ENCODE results near the gene TMEM202. TPM values are rescaled to one million over a fixed set of nuclear protein-coding genes. Genes with fewer than 3 reads are reported as not detected.
A peak's percentile ranks its signal among the peaks of the same experiment; 100 is the strongest.

TMEM202 gene
- total and polyA plus RNA-seq, 7 donors = not detected

DNA sequence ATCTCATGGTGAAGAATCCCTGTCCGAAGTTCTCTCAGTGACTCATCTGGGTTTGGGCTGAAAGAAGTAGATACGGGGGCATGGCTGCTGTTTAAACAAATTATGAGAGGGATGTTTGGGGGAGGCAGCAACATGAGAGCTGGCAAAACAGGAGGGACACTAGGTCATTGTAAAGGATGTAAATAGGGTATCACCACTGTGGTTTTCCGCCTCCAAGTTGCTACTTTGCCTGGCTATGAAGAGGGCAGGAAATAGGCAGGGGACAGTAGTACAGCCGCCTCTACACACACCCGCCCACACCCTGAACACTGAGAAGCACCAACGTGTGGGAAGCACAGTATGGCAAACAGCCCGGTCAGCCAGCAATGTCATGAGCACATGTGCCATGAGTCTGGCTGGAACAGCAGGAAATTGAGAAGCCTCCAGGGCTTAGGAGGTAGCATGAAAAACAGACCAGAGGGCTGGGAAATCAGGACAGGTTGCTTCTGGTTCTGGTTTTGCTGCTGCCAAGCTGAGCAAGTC is 39.4 kb upstream of the TMEM202 start:
- Histone ChIP-seq H3K27ac (peak overlapping the region in 1 of 4 donors; percentile 19), H3K36me3 (peaks cover 7 to 33% (median 23%) of the 10 kb centered on the region in 4 donors), H3K4me1 (peaks cover 0 to 6% (median 0%) of the 10 kb centered on the region in 4 donors), H3K27me3 (no peaks in the 10 kb centered on the region), H3K4me3 (no peak overlapping the region), H3K9me3 (no peaks in the 10 kb centered on the region)
- intact Hi-C loops (cut with DNase I) = no loop called here
- DNase-seq = peak; percentile 74
- WGBS, 2 donors = 55 to 60% methylated on average over 7 of the region's 7 CpGs
- TF ChIP-seq POLR2A (IDR thresholded peaks at IDR 0.05) (no peak), POLR2AphosphoS5 (IDR thresholded peaks at IDR 0.05) (no peak), EP300 (IDR thresholded peaks at IDR 0.05) (no peak)
- TF ChIP-seq, protein P1, sequence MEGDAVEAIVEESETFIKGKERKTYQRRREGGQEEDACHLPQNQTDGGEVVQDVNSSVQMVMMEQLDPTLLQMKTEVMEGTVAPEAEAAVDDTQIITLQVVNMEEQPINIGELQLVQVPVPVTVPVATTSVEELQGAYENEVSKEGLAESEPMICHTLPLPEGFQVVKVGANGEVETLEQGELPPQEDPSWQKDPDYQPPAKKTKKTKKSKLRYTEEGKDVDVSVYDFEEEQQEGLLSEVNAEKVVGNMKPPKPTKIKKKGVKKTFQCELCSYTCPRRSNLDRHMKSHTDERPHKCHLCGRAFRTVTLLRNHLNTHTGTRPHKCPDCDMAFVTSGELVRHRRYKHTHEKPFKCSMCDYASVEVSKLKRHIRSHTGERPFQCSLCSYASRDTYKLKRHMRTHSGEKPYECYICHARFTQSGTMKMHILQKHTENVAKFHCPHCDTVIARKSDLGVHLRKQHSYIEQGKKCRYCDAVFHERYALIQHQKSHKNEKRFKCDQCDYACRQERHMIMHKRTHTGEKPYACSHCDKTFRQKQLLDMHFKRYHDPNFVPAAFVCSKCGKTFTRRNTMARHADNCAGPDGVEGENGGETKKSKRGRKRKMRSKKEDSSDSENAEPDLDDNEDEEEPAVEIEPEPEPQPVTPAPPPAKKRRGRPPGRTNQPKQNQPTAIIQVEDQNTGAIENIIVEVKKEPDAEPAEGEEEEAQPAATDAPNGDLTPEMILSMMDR (IDR thresholded peaks at IDR 0.05) = no peak

DNA sequence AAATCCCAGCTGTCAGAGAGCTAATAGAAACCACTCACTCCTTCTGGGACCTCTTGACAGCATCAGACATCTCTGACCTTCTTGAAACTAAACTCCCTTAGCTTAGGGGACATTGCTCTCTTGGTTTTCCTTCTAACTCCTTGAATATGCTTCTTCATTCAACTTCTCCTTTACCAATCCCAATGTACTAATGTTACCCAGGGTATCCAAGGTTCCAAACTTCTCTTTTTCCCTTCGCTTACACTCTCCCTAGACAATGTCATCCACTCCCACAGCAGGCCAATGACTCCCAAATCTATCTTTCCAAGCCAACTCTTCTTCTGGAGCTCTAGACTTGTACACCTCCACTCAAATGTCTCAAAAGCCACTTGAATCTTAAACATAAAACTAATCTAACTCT is 36.9 kb upstream of the TMEM202 start:
- H3K4me3 ChIP-seq = no peak overlapping the region
- no peak for TF ChIP-seq POLR2AphosphoS5 (IDR thresholded peaks at IDR 0.05)
- TF ChIP-seq, protein P1 (IDR thresholded peaks at IDR 0.05) = no peak
- TF ChIP-seq EP300 (IDR thresholded peaks at IDR 0.05) = no peak
- no peak for TF ChIP-seq POLR2A (IDR thresholded peaks at IDR 0.05)
- H3K27me3 ChIP-seq = no peaks in the 10 kb centered on the region
- WGBS, 2 donors = 98 to 99% methylated on average over 1 of the region's 1 CpG
- H3K9me3 ChIP-seq = no peaks in the 10 kb centered on the region
- intact Hi-C loops (cut with DNase I) = no loop called here
- peaks cover 0 to 6% (median 0%) of the 10 kb centered on the region in 4 donors for H3K4me1 ChIP-seq
- DNase-seq = no peak
- H3K27ac ChIP-seq = no peak overlapping the region
- H3K36me3 ChIP-seq = peaks cover 0 to 9% (median 4%) of the 10 kb centered on the region in 4 donors

DNA sequence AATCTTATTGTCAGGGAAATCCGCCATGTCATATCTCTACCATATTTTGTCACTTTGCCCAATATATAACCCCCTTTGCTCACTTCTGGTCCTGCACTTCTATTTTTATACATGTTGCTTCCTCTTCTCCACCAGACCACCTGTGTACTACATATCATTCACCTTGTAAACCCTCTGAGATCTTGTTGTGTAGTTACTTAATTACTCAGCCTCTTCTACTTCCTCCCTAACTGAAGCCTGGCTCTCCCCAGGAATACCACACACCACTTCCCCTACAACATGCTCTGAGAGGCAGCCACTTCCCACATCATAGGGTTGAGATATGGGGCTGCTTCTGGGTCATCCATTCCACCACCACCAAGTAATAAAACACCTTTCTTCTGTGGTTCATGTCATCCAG is 32.3 kb upstream of the TMEM202 start:
- Histone ChIP-seq H3K9me3 (no peaks in the 10 kb centered on the region), H3K27ac (no peak overlapping the region), H3K27me3 (no peaks in the 10 kb centered on the region), H3K36me3 (peaks cover 0 to 18% (median 3%) of the 10 kb centered on the region in 4 donors), H3K4me3 (no peak overlapping the region), H3K4me1 (peaks cover 0 to 7% (median 0%) of the 10 kb centered on the region in 4 donors)
- WGBS, 2 donors = 71 to 91% methylated on average over 1 of the region's 1 CpG
- intact Hi-C loops (cut with DNase I) = no loop called here
- TF ChIP-seq EP300 (IDR thresholded peaks at IDR 0.05) (no peak), POLR2A (IDR thresholded peaks at IDR 0.05) (no peak), POLR2AphosphoS5 (IDR thresholded peaks at IDR 0.05) (no peak)
- TF ChIP-seq, protein P1 (IDR thresholded peaks at IDR 0.05) = no peak
- DNase-seq = no peak

DNA sequence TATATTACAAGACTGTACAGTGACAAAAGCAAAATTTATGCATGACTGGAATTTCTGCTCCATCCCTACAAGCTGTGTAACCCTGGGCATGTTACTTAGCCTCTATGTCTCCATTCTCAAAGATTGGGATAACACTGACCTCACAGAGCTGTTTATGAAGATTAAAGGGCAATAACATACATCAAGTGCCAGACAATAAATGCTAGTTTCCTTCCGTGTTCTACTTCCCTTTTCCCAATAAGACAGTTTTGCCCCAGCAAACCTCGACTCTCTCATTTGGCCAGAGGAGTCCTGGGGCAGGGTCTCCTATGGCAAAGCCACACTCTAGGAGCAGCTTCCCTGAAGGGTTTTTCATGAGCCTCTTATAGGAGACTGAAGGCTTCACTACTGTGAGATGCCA is 29.8 kb upstream of the TMEM202 start:
- TF ChIP-seq POLR2A (IDR thresholded peaks at IDR 0.05) = no peak
- no peak for TF ChIP-seq EP300 (IDR thresholded peaks at IDR 0.05)
- TF ChIP-seq, protein P1 (IDR thresholded peaks at IDR 0.05) = no peak
- TF ChIP-seq POLR2AphosphoS5 (IDR thresholded peaks at IDR 0.05) = no peak
- H3K4me1 ChIP-seq = peaks cover 0 to 15% (median under 1%) of the 10 kb centered on the region in 4 donors
- DNase-seq = no peak
- no peaks in the 10 kb centered on the region for H3K9me3 ChIP-seq
- peak overlapping the region in 2 of 4 donors; percentile 37 to 48 for H3K27ac ChIP-seq
- 22 to 43% methylated on average over 2 of the region's 2 CpGs for WGBS, 2 donors
- H3K36me3 ChIP-seq = peaks cover 0 to 18% (median 3%) of the 10 kb centered on the region in 4 donors
- H3K4me3 ChIP-seq = no peak overlapping the region
- H3K27me3 ChIP-seq = no peaks in the 10 kb centered on the region
- intact Hi-C loops (cut with DNase I) = no loop called here

DNA sequence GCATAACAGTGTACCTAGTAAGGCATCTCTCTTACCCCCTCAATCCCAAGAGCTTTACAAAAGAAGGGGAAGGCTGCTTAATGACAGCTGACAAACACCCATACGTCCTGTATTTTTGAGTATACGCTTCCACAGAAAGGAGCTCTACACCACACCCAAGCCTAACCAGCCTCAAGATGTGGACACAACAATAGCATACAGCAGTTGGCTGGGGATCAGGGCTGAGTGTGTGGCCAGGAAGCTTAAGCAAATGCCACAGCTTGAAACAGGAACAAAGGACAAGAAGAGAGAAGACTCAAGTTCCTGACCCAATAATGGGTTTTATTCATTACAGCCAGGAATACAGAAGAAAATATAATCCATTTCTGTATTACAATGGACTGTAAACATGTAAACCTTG is 29.2 kb upstream of the TMEM202 start:
- peaks cover 0 to 15% (median 4%) of the 10 kb centered on the region in 4 donors for H3K4me1 ChIP-seq
- peak overlapping the region in 2 of 4 donors; percentile 37 to 48 for H3K27ac ChIP-seq
- H3K9me3 ChIP-seq = no peaks in the 10 kb centered on the region

More for the DNA sequence above, 29.2 kb upstream of the TMEM202 start:
- H3K27me3 ChIP-seq = no peaks in the 10 kb centered on the region
- peaks cover 0 to 18% (median 3%) of the 10 kb centered on the region in 4 donors for H3K36me3 ChIP-seq
- DNase-seq = no peak
- intact Hi-C loops (cut with DNase I) = no loop called here
- H3K4me3 ChIP-seq = no peak overlapping the region
- WGBS, 2 donors = 50 to 70% methylated on average over 2 of the region's 2 CpGs
- TF ChIP-seq, protein P1 (IDR thresholded peaks at IDR 0.05) = no peak
- TF ChIP-seq POLR2A (IDR thresholded peaks at IDR 0.05) (no peak), EP300 (IDR thresholded peaks at IDR 0.05) (no peak), POLR2AphosphoS5 (IDR thresholded peaks at IDR 0.05) (no peak)

Data from sigmoid colon (tissue), 7 donors.